Peyer's patch (tissue), 4 donors: ENCODE measurements around the gene CLK1.

Source experiments
- POLR2A ChIP-seq, 2 donors: fragments of 450-650 bp; IDR thresholded peaks; one replicate each; pipeline ENCODE4 v1.5.1; 2017; ENCODE audit warnings: antibody characterized with exemption in 2 of 2, mild to moderate bottlenecking in 2 of 2, moderate library complexity in 2 of 2
- TF ChIP-seq, protein P1 (sequence below), 6 experiments: fragments of 450-650 bp in 4 of 6; fragments of 200-600 bp in 2 of 6; sonication (generic) in 1 of 6; IDR thresholded peaks; one replicate each; pipeline ENCODE4 v1.5.1; 2017 to 2019; ENCODE audit warnings: antibody characterized with exemption in 6 of 6, mild to moderate bottlenecking in 3 of 6, moderate library complexity in 1 of 6

DNA sequence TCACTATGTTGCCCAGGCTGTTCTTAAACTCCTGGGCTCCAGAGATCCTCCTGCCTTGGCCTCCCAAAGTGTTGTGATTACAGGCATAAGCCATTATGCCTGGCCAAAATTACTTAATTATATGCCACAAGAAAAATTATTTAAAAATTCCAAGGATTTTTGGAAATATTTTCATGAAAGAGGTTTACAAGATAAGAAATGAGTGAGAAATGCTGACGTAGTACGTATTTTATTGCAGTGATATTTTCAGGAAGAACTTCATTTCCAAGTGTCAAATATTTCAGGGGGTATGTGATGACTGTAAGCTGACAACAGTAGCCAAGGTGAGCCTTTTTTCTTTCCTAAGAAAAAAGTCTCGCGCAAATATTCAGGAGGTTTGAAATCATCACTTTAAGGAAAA lies 45.5 kb upstream of the CLK1 start:
- no peak for TF ChIP-seq POLR2A (IDR thresholded peaks at IDR 0.05)
- TF ChIP-seq, protein P1, sequence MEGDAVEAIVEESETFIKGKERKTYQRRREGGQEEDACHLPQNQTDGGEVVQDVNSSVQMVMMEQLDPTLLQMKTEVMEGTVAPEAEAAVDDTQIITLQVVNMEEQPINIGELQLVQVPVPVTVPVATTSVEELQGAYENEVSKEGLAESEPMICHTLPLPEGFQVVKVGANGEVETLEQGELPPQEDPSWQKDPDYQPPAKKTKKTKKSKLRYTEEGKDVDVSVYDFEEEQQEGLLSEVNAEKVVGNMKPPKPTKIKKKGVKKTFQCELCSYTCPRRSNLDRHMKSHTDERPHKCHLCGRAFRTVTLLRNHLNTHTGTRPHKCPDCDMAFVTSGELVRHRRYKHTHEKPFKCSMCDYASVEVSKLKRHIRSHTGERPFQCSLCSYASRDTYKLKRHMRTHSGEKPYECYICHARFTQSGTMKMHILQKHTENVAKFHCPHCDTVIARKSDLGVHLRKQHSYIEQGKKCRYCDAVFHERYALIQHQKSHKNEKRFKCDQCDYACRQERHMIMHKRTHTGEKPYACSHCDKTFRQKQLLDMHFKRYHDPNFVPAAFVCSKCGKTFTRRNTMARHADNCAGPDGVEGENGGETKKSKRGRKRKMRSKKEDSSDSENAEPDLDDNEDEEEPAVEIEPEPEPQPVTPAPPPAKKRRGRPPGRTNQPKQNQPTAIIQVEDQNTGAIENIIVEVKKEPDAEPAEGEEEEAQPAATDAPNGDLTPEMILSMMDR (IDR thresholded peaks at IDR 0.05): no peak
